GM19455 (cell line): ENCODE results near the gene IFRD1.
"Not testable (repeated sequence)": the region's sequence is repeated elsewhere in the genome, so short reads cannot be mapped to it uniquely, and the experiment has no call there.

Experiments used
- ATAC-seq: cut with Tn5 transposase; IDR thresholded peaks from one replicate; pipeline ENCODE4 v1.9.1; 2021; ENCODE audit not compliant: unreplicated experiment

Gene IFRD1

GRCh38 chr7:112511451-112512202 lies 61.4 kb downstream of the IFRD1 start:
- ATAC-seq: no peak

- ATAC-seq: no peak
Observed at GRCh38 chr7:112512451-112513210, 62.4 kb downstream of the IFRD1 start.

- no peak for ATAC-seq
Observed at GRCh38 chr7:112515989-112516388, 65.7 kb downstream of the IFRD1 start.

- ATAC-seq: not testable (repeated sequence)
Observed at GRCh38 chr7:112516418-112516817, 66.2 kb downstream of the IFRD1 start.

- ATAC-seq: no peak
Observed at GRCh38 chr7:112517487-112517886, 67.2 kb downstream of the IFRD1 start.

GRCh38 chr7:112520787-112521186 lies 70.5 kb downstream of the IFRD1 start:
- no peak for ATAC-seq

GRCh38 chr7:112521942-112522341 lies 71.7 kb downstream of the IFRD1 start:
- ATAC-seq: no peak

- ATAC-seq: no peak
Observed at GRCh38 chr7:112523871-112524270, 73.6 kb downstream of the IFRD1 start.
